Measurements from ENCODE around the gene ANP32B.
"Not testable (repeated sequence)": the region's sequence is repeated elsewhere in the genome, so short reads cannot be mapped to it uniquely, and the experiment has no call there.

The ANP32B gene
- total RNA-seq: 22.7 to 57.1 (median 41.7) reads per million in 9 experiments

- Mint-ChIP-seq H3K9me3 (no peaks in the 10 kb centered on the region), H3K27me3 (no peaks in the 10 kb centered on the region), H3K4me1 (ENCODE audit: low read depth in 2 of 2) (peaks cover 19 to 35% of the 10 kb centered on the region in 2 donors), H3K4me3 (peak within 1 kb of the TSS; percentile 77 to 79), H3K27ac (peak within 1 kb of the TSS; percentile 77 to 85), H3K36me3 (ENCODE audit: insufficient read depth) (peaks cover 18% of the 10 kb centered on the region)
- ATAC-seq (replicated peaks) (peak; percentile 76), DNase-seq (peak; percentile 87 to 92 (median 91))
These were observed at the start of gene ANP32B for GRCh38 chr9:97982683-97983588. Gene ANP32B (plus strand): TSS chr9:97983341. CDS start chr9:97983556, 215 bp downstream.

GRCh38 chr9:97934321-97935115 lies 48.6 kb upstream of the ANP32B start:
- no peak for ATAC-seq (replicated peaks)
- H3K4me3 Mint-ChIP-seq: no peak overlapping the region
- no peaks in the 10 kb centered on the region for H3K27me3 Mint-ChIP-seq
- no peaks in the 10 kb centered on the region for H3K36me3 Mint-ChIP-seq (ENCODE audit: insufficient read depth)
- no peak overlapping the region for H3K27ac Mint-ChIP-seq
- peaks cover 28 to 32% of the 10 kb centered on the region in 2 donors for H3K4me1 Mint-ChIP-seq (ENCODE audit: low read depth in 2 of 2)
- DNase-seq: no peak
- H3K9me3 Mint-ChIP-seq: no peaks in the 10 kb centered on the region

GRCh38 chr9:97935276-97935675 lies 47.9 kb upstream of the ANP32B start:
- Mint-ChIP-seq H3K4me1 (ENCODE audit: low read depth in 2 of 2) (peaks cover 28% of the 10 kb centered on the region in 2 donors), H3K4me3 (no peak overlapping the region), H3K36me3 (ENCODE audit: insufficient read depth) (no peaks in the 10 kb centered on the region), H3K9me3 (no peaks in the 10 kb centered on the region), H3K27me3 (no peaks in the 10 kb centered on the region), H3K27ac (no peak overlapping the region)
- DNase-seq: no peak
- no peak for ATAC-seq (replicated peaks)

GRCh38 chr9:97936998-97937397 lies 46.1 kb upstream of the ANP32B start:
- peak overlapping the region in 1 of 2 donors; percentile 91 for H3K27ac Mint-ChIP-seq
- H3K4me1 Mint-ChIP-seq (ENCODE audit: low read depth in 2 of 2): peaks cover 14% of the 10 kb centered on the region in 2 donors
- no peaks in the 10 kb centered on the region for H3K9me3 Mint-ChIP-seq
- H3K27me3 Mint-ChIP-seq: no peaks in the 10 kb centered on the region
- no peak for ATAC-seq (replicated peaks)
- no peaks in the 10 kb centered on the region for H3K36me3 Mint-ChIP-seq (ENCODE audit: insufficient read depth)
- H3K4me3 Mint-ChIP-seq: no peak overlapping the region
- DNase-seq: no peak

- ATAC-seq (replicated peaks) (peak; percentile 99), DNase-seq (peak; percentile 39 to 45 (median 40))
- Mint-ChIP-seq H3K4me3 (peak within 1 kb of the TSS; percentile 49 to 50), H3K27me3 (no peaks in the 10 kb centered on the region), H3K36me3 (ENCODE audit: insufficient read depth) (no peaks in the 10 kb centered on the region), H3K4me1 (ENCODE audit: low read depth in 2 of 2) (peaks cover 14% of the 10 kb centered on the region in 2 donors), H3K27ac (peak within 1 kb of the TSS; percentile 87 to 91), H3K9me3 (no peaks in the 10 kb centered on the region)
These were observed 45.0 kb upstream of the ANP32B start, which contains the start of gene HEMGN for GRCh38 chr9:97938081-97938644. Gene HEMGN (minus strand): TSS chr9:97938172. CDS start chr9:97938136, 36 bp downstream.

GRCh38 chr9:97940233-97940632 lies 42.9 kb upstream of the ANP32B start:
- H3K4me3 Mint-ChIP-seq: no peak overlapping the region
- H3K9me3 Mint-ChIP-seq: no peaks in the 10 kb centered on the region
- no peaks in the 10 kb centered on the region for H3K27me3 Mint-ChIP-seq
- peaks cover 14% of the 10 kb centered on the region in 2 donors for H3K4me1 Mint-ChIP-seq (ENCODE audit: low read depth in 2 of 2)
- no peaks in the 10 kb centered on the region for H3K36me3 Mint-ChIP-seq (ENCODE audit: insufficient read depth)
- ATAC-seq (replicated peaks) (no peak), DNase-seq (no peak)
- peak overlapping the region in 1 of 2 donors; percentile 0 for H3K27ac Mint-ChIP-seq

- DNase-seq: no peak
- no peak overlapping the region for H3K4me3 Mint-ChIP-seq
- peak overlapping the region in 1 of 2 donors; percentile 0 for H3K27ac Mint-ChIP-seq
- no peaks in the 10 kb centered on the region for H3K9me3 Mint-ChIP-seq
- ATAC-seq (replicated peaks): no peak
- H3K36me3 Mint-ChIP-seq (ENCODE audit: insufficient read depth): no peaks in the 10 kb centered on the region
- peaks cover 14% of the 10 kb centered on the region in 2 donors for H3K4me1 Mint-ChIP-seq (ENCODE audit: low read depth in 2 of 2)
- no peaks in the 10 kb centered on the region for H3K27me3 Mint-ChIP-seq
These were observed 42.4 kb upstream of the ANP32B start for GRCh38 chr9:97940741-97941140.

- Mint-ChIP-seq H3K4me3 (no peak overlapping the region), H3K9me3 (no peaks in the 10 kb centered on the region), H3K36me3 (ENCODE audit: insufficient read depth) (no peaks in the 10 kb centered on the region), H3K4me1 (ENCODE audit: low read depth in 2 of 2) (peaks cover 14% of the 10 kb centered on the region in 2 donors), H3K27ac (no peak overlapping the region), H3K27me3 (no peaks in the 10 kb centered on the region)
- no peak for ATAC-seq (replicated peaks)
- no peak for DNase-seq
These were observed 41.8 kb upstream of the ANP32B start for GRCh38 chr9:97941323-97941722.

- no peaks in the 10 kb centered on the region for H3K36me3 Mint-ChIP-seq (ENCODE audit: insufficient read depth)
- H3K27ac Mint-ChIP-seq: no peak overlapping the region
- DNase-seq: no peak
- no peak for ATAC-seq (replicated peaks)
- no peak overlapping the region for H3K4me3 Mint-ChIP-seq
- no peaks in the 10 kb centered on the region for H3K9me3 Mint-ChIP-seq
- peaks cover 6 to 9% of the 10 kb centered on the region in 2 donors for H3K27me3 Mint-ChIP-seq
- peaks cover 4 to 5% of the 10 kb centered on the region in 2 donors for H3K4me1 Mint-ChIP-seq (ENCODE audit: low read depth in 2 of 2)
These were observed 39.8 kb upstream of the ANP32B start for GRCh38 chr9:97943308-97943855.

GRCh38 chr9:97944612-97945011 lies 38.5 kb upstream of the ANP32B start:
- DNase-seq: no peak
- Mint-ChIP-seq H3K27me3 (peaks cover 12 to 18% of the 10 kb centered on the region in 2 donors), H3K4me1 (ENCODE audit: low read depth in 2 of 2) (no peaks in the 10 kb centered on the region), H3K36me3 (ENCODE audit: insufficient read depth) (no peaks in the 10 kb centered on the region), H3K9me3 (no peaks in the 10 kb centered on the region), H3K27ac (no peak overlapping the region), H3K4me3 (no peak overlapping the region)
- no peak for ATAC-seq (replicated peaks)

- H3K9me3 Mint-ChIP-seq; H3K27ac Mint-ChIP-seq; H3K36me3 Mint-ChIP-seq (ENCODE audit: insufficient read depth); DNase-seq; ATAC-seq (replicated peaks); H3K4me1 Mint-ChIP-seq (ENCODE audit: low read depth in 2 of 2); H3K4me3 Mint-ChIP-seq: not testable (repeated sequence)
- H3K27me3 Mint-ChIP-seq: peaks cover 21 to 26% of the 10 kb centered on the region in 2 donors
These were observed 37.7 kb upstream of the ANP32B start for GRCh38 chr9:97945470-97945869.

GRCh38 chr9:97947094-97947493 lies 36.0 kb upstream of the ANP32B start:
- H3K27ac Mint-ChIP-seq; H3K4me1 Mint-ChIP-seq (ENCODE audit: low read depth in 2 of 2); H3K4me3 Mint-ChIP-seq; H3K9me3 Mint-ChIP-seq; H3K36me3 Mint-ChIP-seq (ENCODE audit: insufficient read depth); DNase-seq; ATAC-seq (replicated peaks): not testable (repeated sequence)
- peaks cover 21 to 27% of the 10 kb centered on the region in 2 donors for H3K27me3 Mint-ChIP-seq

GRCh38 chr9:97950873-97951272 lies 32.3 kb upstream of the ANP32B start:
- H3K27me3 Mint-ChIP-seq: peaks cover 21 to 27% of the 10 kb centered on the region in 2 donors
- peak in 1 of 3 experiments; percentile 15 for DNase-seq
- not testable (repeated sequence) for H3K27ac Mint-ChIP-seq; H3K4me3 Mint-ChIP-seq; H3K4me1 Mint-ChIP-seq (ENCODE audit: low read depth in 2 of 2); H3K36me3 Mint-ChIP-seq (ENCODE audit: insufficient read depth); H3K9me3 Mint-ChIP-seq
- peak; percentile 44 for ATAC-seq (replicated peaks)

Data from effector memory CD8-positive, alpha-beta T cell (primary cell).